Umbilical cord (tissue), 2 donors: ENCODE measurements around the gene MAD1L1. TPM values are rescaled to one million over a fixed set of nuclear protein-coding genes. Genes with fewer than 3 reads are reported as not detected.

Experiments
- DNase-seq: peaks from one replicate; pipeline ENCODE4 v3.0.0-alpha.2; 2015; ENCODE audit warnings: low spot score
- total RNA-seq: library from RNA; depleted of rRNA; stranded (reverse); fragments of >200 nt; gene quantifications from one replicate; pipeline ENCODE4 v1.2.3, GENCODE V29; 2014; ENCODE audit warnings: low replicate concordance; ENCODE audit not compliant: insufficient read depth

The MAD1L1 gene
- total RNA-seq, 1 donor from 2014 or later = 23.8 TPM

- DNase-seq = no peak
Measured at GRCh38 chr7:2105917-2106316, 126.8 kb downstream of the MAD1L1 start.

- DNase-seq = no peak
Measured at GRCh38 chr7:2105280-2105679, 127.5 kb downstream of the MAD1L1 start.

- peak; percentile 62 for DNase-seq
Measured at GRCh38 chr7:2104716-2105115, 128.0 kb downstream of the MAD1L1 start.

- peak; percentile 92 for DNase-seq
Measured at GRCh38 chr7:2104107-2104710, 128.5 kb downstream of the MAD1L1 start.

- no peak for DNase-seq
Measured at GRCh38 chr7:2103071-2103898, 129.5 kb downstream of the MAD1L1 start.

- DNase-seq = no peak
Measured at GRCh38 chr7:2102375-2102723, 130.4 kb downstream of the MAD1L1 start.

- no peak for DNase-seq
Measured at GRCh38 chr7:2101630-2102374, 130.9 kb downstream of the MAD1L1 start.

GRCh38 chr7:2100278-2101208 is 132.2 kb downstream of the MAD1L1 start:
- DNase-seq = no peak

GRCh38 chr7:2099048-2099957 is 133.4 kb downstream of the MAD1L1 start:
- no peak for DNase-seq

GRCh38 chr7:2098496-2098895 is 134.2 kb downstream of the MAD1L1 start:
- no peak for DNase-seq

GRCh38 chr7:2098056-2098455 is 134.7 kb downstream of the MAD1L1 start:
- DNase-seq = no peak

GRCh38 chr7:2097492-2097891 is 135.3 kb downstream of the MAD1L1 start:
- DNase-seq = no peak

GRCh38 chr7:2096692-2097387 is 135.9 kb downstream of the MAD1L1 start:
- no peak for DNase-seq

- DNase-seq = no peak
Measured at GRCh38 chr7:2095436-2095835, 137.3 kb downstream of the MAD1L1 start.

GRCh38 chr7:2094454-2095045 is 138.2 kb downstream of the MAD1L1 start:
- no peak for DNase-seq

- no peak for DNase-seq
Measured at GRCh38 chr7:2093843-2094220, 138.9 kb downstream of the MAD1L1 start.

GRCh38 chr7:2093215-2093842 is 139.4 kb downstream of the MAD1L1 start:
- DNase-seq = no peak

GRCh38 chr7:2092279-2092678 is 140.5 kb downstream of the MAD1L1 start:
- DNase-seq = no peak
